Fibroblast of lung (primary cell): ENCODE data around the gene ALG3. TPM values are rescaled to one million over a fixed set of nuclear protein-coding genes. Genes with fewer than 3 reads are reported as not detected.
A peak's percentile ranks its signal among the peaks of the same experiment; 100 is the strongest.

Experiments used
- DNase-seq, 2 donors: peaks; one replicate each; pipeline versions ENCODE4 v3.0.0 to v3.0.0-alpha.2; 2010; ENCODE audit warnings: low read depth in 2 of 2
- H2AFZ ChIP-seq: 2 replicates; pipeline ENCODE4 v1.5.1; 2012; ENCODE audit warnings: low read length, control low read depth, inconsistent platforms
- H3K27ac ChIP-seq: 2 replicates; pipeline ENCODE4 v1.5.1; 2011; ENCODE audit warnings: low read length, control low read depth; ENCODE audit not compliant: insufficient read depth
- H3K27me3 ChIP-seq: 2 replicates; pipeline ENCODE4 v1.5.1; 2011; ENCODE audit warnings: mild to moderate bottlenecking, low read length; ENCODE audit not compliant: control insufficient read depth, insufficient read depth
- H3K36me3 ChIP-seq: 2 replicates; pipeline ENCODE4 v1.5.1; 2011; ENCODE audit warnings: low read length; ENCODE audit not compliant: control insufficient read depth, insufficient read depth
- H3K4me1 ChIP-seq: 2 replicates; pipeline ENCODE4 v1.5.1; 2011; ENCODE audit warnings: low read length; ENCODE audit not compliant: control insufficient read depth, insufficient read depth; ENCODE audit errors: extremely low read depth
- H3K4me2 ChIP-seq: 2 replicates; pipeline ENCODE4 v1.5.1; 2011; ENCODE audit warnings: low read length, control low read depth; ENCODE audit not compliant: insufficient read depth; ENCODE audit errors: extremely low read depth
- H3K4me3 ChIP-seq, 4 experiments: fragments of 200-600 bp in 1 of 4; sonication (generic) in 1 of 4; replicated peaks in 1 of 4; 2 replicates each; pipeline ENCODE4 v1.5.1; 2011 to 2016; ENCODE audit warnings: low read length in 4 of 4, low read depth in 3 of 4, mild to moderate bottlenecking in 3 of 4, control low read depth in 2 of 4, inconsistent platforms in 1 of 4, mixed read lengths in 1 of 4; ENCODE audit not compliant: insufficient read depth in 1 of 4; ENCODE audit errors: control extremely low read depth in 1 of 4
- H3K79me2 ChIP-seq: 2 replicates; pipeline ENCODE4 v1.5.1; 2012; ENCODE audit warnings: mild to moderate bottlenecking, low read length, inconsistent platforms; ENCODE audit not compliant: control insufficient read depth, insufficient read depth
- H3K9ac ChIP-seq: 2 replicates; pipeline ENCODE4 v1.5.1; 2011; ENCODE audit warnings: mild to moderate bottlenecking, low read length, control low read depth; ENCODE audit not compliant: insufficient read depth
- H3K9me3 ChIP-seq: 2 replicates; pipeline ENCODE4 v1.5.1; 2012; ENCODE audit warnings: low read depth, low read length; ENCODE audit not compliant: control insufficient read depth, insufficient read depth
- H4K20me1 ChIP-seq: 2 replicates; pipeline ENCODE4 v1.5.1; 2011; ENCODE audit warnings: low read length; ENCODE audit not compliant: control insufficient read depth, insufficient read depth; ENCODE audit errors: extremely low read depth
- EZH2 ChIP-seq: IDR thresholded peaks from 2 replicates; pipeline ENCODE4 v1.5.1; 2012; ENCODE audit warnings: low read length, control low read depth, mild to moderate bottlenecking; ENCODE audit errors: missing control alignments
- polyA plus RNA-seq, 2 donors: library from polyadenylated mRNA; depleted of rRNA in 1 of 2; stranded (reverse) in 1 of 2; unstranded in 1 of 2; fragments of >200 nt; gene quantifications; 2 replicates each; pipeline ENCODE4 v1.2.1, GENCODE V29; 2011 to 2012; ENCODE audit warnings: missing spikeins in 1 of 2
- total RNA-seq: library from RNA; depleted of rRNA; stranded (reverse); fragments of >200 nt; gene quantifications from 2 replicates; pipeline ENCODE4 v1.2.1, GENCODE V29; 2014
- TF ChIP-seq, protein P1 (sequence below), 2 donors: IDR thresholded peaks in 1 of 2; conservative IDR thresholded peaks in 1 of 2; 1 replicate in 1 of 2; 2 replicates in 1 of 2; pipeline ENCODE4 v1.5.1; 2011 to 2012; ENCODE audit warnings: low read length in 2 of 2, control low read depth in 1 of 2, inconsistent platforms in 1 of 2, low read depth in 1 of 2, mild to moderate bottlenecking in 1 of 2

The ALG3 gene
- total and polyA plus RNA-seq, 2 donors (not counting 1 experiment from before 2014, with no cell fraction given): 21.6 to 27.2 TPM

- DNase-seq: peak; percentile 6 to 44
- H4K20me1 ChIP-seq: no peaks in the 10 kb centered on the region
- H3K9me3 ChIP-seq: no peaks in the 10 kb centered on the region
- TF ChIP-seq, protein P1, sequence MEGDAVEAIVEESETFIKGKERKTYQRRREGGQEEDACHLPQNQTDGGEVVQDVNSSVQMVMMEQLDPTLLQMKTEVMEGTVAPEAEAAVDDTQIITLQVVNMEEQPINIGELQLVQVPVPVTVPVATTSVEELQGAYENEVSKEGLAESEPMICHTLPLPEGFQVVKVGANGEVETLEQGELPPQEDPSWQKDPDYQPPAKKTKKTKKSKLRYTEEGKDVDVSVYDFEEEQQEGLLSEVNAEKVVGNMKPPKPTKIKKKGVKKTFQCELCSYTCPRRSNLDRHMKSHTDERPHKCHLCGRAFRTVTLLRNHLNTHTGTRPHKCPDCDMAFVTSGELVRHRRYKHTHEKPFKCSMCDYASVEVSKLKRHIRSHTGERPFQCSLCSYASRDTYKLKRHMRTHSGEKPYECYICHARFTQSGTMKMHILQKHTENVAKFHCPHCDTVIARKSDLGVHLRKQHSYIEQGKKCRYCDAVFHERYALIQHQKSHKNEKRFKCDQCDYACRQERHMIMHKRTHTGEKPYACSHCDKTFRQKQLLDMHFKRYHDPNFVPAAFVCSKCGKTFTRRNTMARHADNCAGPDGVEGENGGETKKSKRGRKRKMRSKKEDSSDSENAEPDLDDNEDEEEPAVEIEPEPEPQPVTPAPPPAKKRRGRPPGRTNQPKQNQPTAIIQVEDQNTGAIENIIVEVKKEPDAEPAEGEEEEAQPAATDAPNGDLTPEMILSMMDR (conservative IDR thresholded peaks at IDR 0.05 in 1 of 2, IDR thresholded peaks at IDR 0.05 in 1 of 2; ENCODE audit: low read depth in 1 of 2, low read length in 2 of 2): no peak
- TF ChIP-seq EZH2: peak; percentile 96
- no peaks in the 10 kb centered on the region for H3K36me3 ChIP-seq
- peaks cover 49% of the 10 kb centered on the region for H3K27me3 ChIP-seq
- peak within 1 kb of the TSS in 3 of 4 experiments; percentile 10 to 44 (median 30) for H3K4me3 ChIP-seq
- peaks cover 4% of the 10 kb centered on the region for H3K4me1 ChIP-seq
- no peak within 1 kb of the TSS for H3K27ac ChIP-seq
- H3K4me2 ChIP-seq: peak within 1 kb of the TSS; percentile 68
- no peaks in the 10 kb centered on the region for H3K79me2 ChIP-seq
- no peak within 1 kb of the TSS for H2AFZ ChIP-seq
- H3K9ac ChIP-seq: no peak within 1 kb of the TSS
Observed at GRCh38 chr3:184229394-184230080, 19.2 kb downstream of the ALG3 start, which contains the start of gene VWA5B2. VWA5B2 (plus strand) TSS chr3:184229585; CDS start chr3:184230529, 944 bp downstream.

- peaks cover 49% of the 10 kb centered on the region for H3K27me3 ChIP-seq
- DNase-seq: no peak
- no peak overlapping the region for H3K4me3 ChIP-seq
- H3K9ac ChIP-seq: no peak overlapping the region
- no peak overlapping the region for H2AFZ ChIP-seq
- H3K4me1 ChIP-seq: peaks cover 3% of the 10 kb centered on the region
- H3K9me3 ChIP-seq: no peaks in the 10 kb centered on the region
- no peaks in the 10 kb centered on the region for H3K36me3 ChIP-seq
- no peak overlapping the region for H3K4me2 ChIP-seq
- no peak overlapping the region for H3K27ac ChIP-seq
- no peaks in the 10 kb centered on the region for H4K20me1 ChIP-seq
- peak; percentile 81 for TF ChIP-seq EZH2
- TF ChIP-seq, protein P1 (conservative IDR thresholded peaks at IDR 0.05 in 1 of 2, IDR thresholded peaks at IDR 0.05 in 1 of 2; ENCODE audit: low read depth in 1 of 2, low read length in 2 of 2): no peak
- no peaks in the 10 kb centered on the region for H3K79me2 ChIP-seq
Observed at GRCh38 chr3:184228376-184229137, 20.2 kb downstream of the ALG3 start.

DNA sequence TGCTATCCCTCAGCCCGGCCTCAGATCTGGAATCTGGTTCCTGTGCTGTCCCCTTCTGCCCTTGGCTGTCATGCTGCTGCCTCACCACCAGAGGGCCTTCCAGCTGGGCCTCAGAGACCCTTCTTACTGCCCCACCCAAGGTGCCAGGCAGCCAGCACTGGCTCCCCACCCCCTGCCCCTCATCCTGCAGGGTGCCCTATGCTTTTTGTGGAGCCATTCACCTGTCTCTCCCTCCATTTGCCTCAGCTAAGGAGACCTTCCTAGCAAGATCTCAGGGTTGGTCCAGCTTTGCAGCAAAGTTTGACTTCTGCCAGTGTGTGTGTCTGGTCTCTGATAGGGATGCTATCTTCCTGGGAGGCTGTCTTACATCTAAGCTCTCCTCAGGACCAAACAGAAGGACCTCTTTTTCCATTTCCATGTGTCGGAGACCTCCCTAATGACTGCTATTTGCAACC lies 21.3 kb downstream of the ALG3 start:
- no peak for TF ChIP-seq EZH2
- TF ChIP-seq, protein P1 (conservative IDR thresholded peaks at IDR 0.05 in 1 of 2, IDR thresholded peaks at IDR 0.05 in 1 of 2; ENCODE audit: low read depth in 1 of 2, low read length in 2 of 2): peak; percentile 74 to 90
- Histone ChIP-seq H3K27me3 (peaks cover 45% of the 10 kb centered on the region), H3K4me1 (peaks cover 3% of the 10 kb centered on the region), H3K79me2 (no peaks in the 10 kb centered on the region), H3K9me3 (no peaks in the 10 kb centered on the region), H4K20me1 (no peaks in the 10 kb centered on the region), H3K9ac (no peak overlapping the region), H3K36me3 (no peaks in the 10 kb centered on the region), H3K27ac (no peak overlapping the region), H3K4me3 (no peak overlapping the region), H3K4me2 (no peak overlapping the region), H2AFZ (no peak overlapping the region)
- peak in 1 of 2 donors; percentile 17 for DNase-seq
